K562 (cell line): ENCODE data around the gene DDX50. TPM values are rescaled to one million over a fixed set of nuclear protein-coding genes. Genes with fewer than 3 reads are reported as not detected.

Source experiments
- BRF2 ChIP-seq: IDR thresholded peaks from 3 replicates; pipeline ENCODE4 v1.6.1; 2011; ENCODE audit warnings: borderline replicate concordance, mild to moderate bottlenecking; ENCODE audit not compliant: insufficient read length, insufficient read depth
- CHD2 ChIP-seq: IDR thresholded peaks from 2 replicates; pipeline ENCODE4 v1.6.1; 2011; ENCODE audit warnings: low read depth, low read length
- HDGF ChIP-seq: fragments of 450-650 bp; IDR thresholded peaks from 2 replicates; pipeline ENCODE4 v1.6.1; 2016
- KDM4B ChIP-seq, 2 experiments: fragments of 450-650 bp in 1 of 2; sonication (generic) in 1 of 2; IDR thresholded peaks; 2 replicates each; pipeline ENCODE4 v1.6.1; 2016 to 2017; ENCODE audit warnings: borderline replicate concordance in 2 of 2, antibody characterized with exemption in 1 of 2, low read depth in 1 of 2, mild to moderate bottlenecking in 1 of 2
- PCBP2 ChIP-seq: fragments of 200-400 bp; formaldehyde crosslinking; IDR thresholded peaks from 2 replicates; pipeline ENCODE4 v1.6.1; 2018; ENCODE audit warnings: low read length, low read depth, mild to moderate bottlenecking, moderate library complexity; ENCODE audit not compliant: poor library complexity, severe bottlenecking
- PTBP1 ChIP-seq: fragments of 200-400 bp; formaldehyde crosslinking; IDR thresholded peaks from 2 replicates; pipeline ENCODE4 v1.6.1; 2017; ENCODE audit warnings: low read depth, low read length
- SLC30A9 ChIP-seq: fragments of 250-450 bp; sonication (Bioruptor Pico); IDR thresholded peaks from 2 replicates; pipeline ENCODE4 v1.8.0; 2022; ENCODE audit warnings: mild to moderate bottlenecking, moderate library complexity
- UBTF ChIP-seq, 2 experiments: IDR thresholded peaks; 2 replicates each; pipeline ENCODE4 v1.6.1; 2012; ENCODE audit warnings: improper control_type of control experiment in 2 of 2, low read depth in 2 of 2, low read length in 2 of 2, borderline replicate concordance in 1 of 2
- ZFP36 ChIP-seq: fragments of 150-350 bp; IDR thresholded peaks from 2 replicates; pipeline ENCODE4 v1.6.1; 2018; ENCODE audit warnings: low read length, low read depth; ENCODE audit not compliant: partially characterized antibody
- ZNF217 ChIP-seq: sonication (generic); formaldehyde crosslinking; IDR thresholded peaks from 2 replicates; pipeline ENCODE4 v1.8.0; 2022; ENCODE audit warnings: mild to moderate bottlenecking, missing genetic modification reagents
- ZNF318 ChIP-seq, 2 experiments: fragments of 450-650 bp; IDR thresholded peaks; 2 replicates each; pipeline ENCODE4 v1.6.1; 2016; ENCODE audit warnings: mild to moderate bottlenecking in 2 of 2, borderline replicate concordance in 1 of 2, low read depth in 1 of 2, moderate library complexity in 1 of 2
- ZNF444 ChIP-seq: fragments of 250-450 bp; sonication (Bioruptor Pico); IDR thresholded peaks from 2 replicates; pipeline ENCODE4 v1.4.0; 2020; ENCODE audit warnings: mild to moderate bottlenecking, moderate library complexity
- polyA plus RNA-seq, 8 experiments: library from polyadenylated mRNA; depleted of rRNA in 4 of 8; stranded (reverse) in 5 of 8; unstranded in 3 of 8; fragments of >200 nt; fragmentation: Nextera tagmentation in 2 of 8; fragmentation: Illumina TruSeq in 1 of 8; extraction: Ambion mirVana in 2 of 8; extraction: Trizol in 1 of 8; gene quantifications; 2 replicates each; pipeline versions ENCODE4 v1.2.1 to v1.2.3, GENCODE V29; 2011 to 2014; ENCODE audit warnings: inconsistent platforms in 1 of 8, missing spikeins in 1 of 8
- total RNA-seq, 7 experiments: library from RNA; depleted of rRNA in 6 of 7; stranded (reverse); fragments of >200 nt in 6 of 7; fragmentation: Illumina TruSeq in 2 of 7; extraction: Trizol in 2 of 7; gene quantifications; 2 replicates each; pipeline versions ENCODE4 v1.2.1 to v1.2.3, GENCODE V29; 2011 to 2021; ENCODE audit warnings: low replicate concordance in 1 of 7

The DDX50 gene
- total and polyA plus RNA-seq, 9 of the 15 experiments (the other 6 are each of a cell fraction or from before 2014, with no cell fraction given), result 36.7 to 86.8 (median 57.4) TPM

- TF ChIP-seq ZNF318 (IDR thresholded peaks at IDR 0.05; ENCODE audit: borderline replicate concordance in 1 of 2, low read depth in 1 of 2) (0 out of 4 replicates have a peak, but pooled peaks of 1 of the 2 experiments have one; percentile 55), ZFP36 (no peak), PCBP2 (no peak), PTBP1 (no peak), ZNF217 (CRISPR knock-in tag) (no peak), CHD2 (no peak), HDGF (no peak), BRF2 (no peak), UBTF (IDR thresholded peaks at IDR 0.05; ENCODE audit: borderline replicate concordance in 1 of 2, low read depth in 2 of 2, low read length in 2 of 2) (no peak), SLC30A9 (CRISPR knock-in tag) (no peak), ZNF444 (CRISPR knock-in tag) (no peak), KDM4B (IDR thresholded peaks at IDR 0.05; ENCODE audit: borderline replicate concordance in 2 of 2, low read depth in 1 of 2) (no peak)
These were observed 58.8 kb downstream of the DDX50 start (continued) for GRCh38 chr10:68959695-68960527.
